Testis (tissue), 3 donors: Measurements from ENCODE around the gene MYORG. TPM values are rescaled to one million over a fixed set of nuclear protein-coding genes. Genes with fewer than 3 reads are reported as not detected.
A peak's percentile ranks its signal among the peaks of the same experiment; 100 is the strongest.
"Not testable (repeated sequence)": the region's sequence is repeated elsewhere in the genome, so short reads cannot be mapped to it uniquely, and the experiment has no call there.

Experiments
- DNase-seq: peaks from one replicate; pipeline ENCODE4 v3.0.0-alpha.2; 2019
- H3K27ac ChIP-seq, 2 donors: fragments of 200-600 bp; sonication (generic); one replicate each; pipeline ENCODE4 v1.5.1; 2019
- H3K27me3 ChIP-seq: fragments of 200-600 bp; sonication (generic); one replicate; pipeline ENCODE4 v1.5.1; 2019
- H3K36me3 ChIP-seq: fragments of 200-600 bp; sonication (generic); one replicate; pipeline ENCODE4 v1.5.1; 2017; ENCODE audit warnings: low read depth; ENCODE audit errors: missing control alignments
- H3K4me1 ChIP-seq: fragments of 200-600 bp; sonication (generic); one replicate; pipeline ENCODE4 v1.5.1; 2019
- H3K4me3 ChIP-seq, 2 donors: fragments of 200-600 bp; sonication (generic); one replicate each; pipeline ENCODE4 v1.5.1; 2017 to 2019
- H3K9me3 ChIP-seq: fragments of 200-600 bp; sonication (generic); one replicate; pipeline ENCODE4 v1.5.1; 2017
- POLR2A ChIP-seq: fragments of 450-650 bp; IDR thresholded peaks from one replicate; pipeline ENCODE4 v1.6.1; 2017; ENCODE audit warnings: antibody characterized with exemption, mild to moderate bottlenecking, moderate library complexity
- WGBS, 2 donors: methylation state at CpG; one replicate each; pipeline ENCODE4 v1.1.5; 2018; 5-methylcytosine and 5-hydroxymethylcytosine counted together
- intact Hi-C: fragments of 100-400 bp; cut with DNase I; formaldehyde crosslinking; loops from one replicate; pipeline ENCODE4 v1.15.1; 2023; ENCODE audit warnings: low total_unique reads
- polyA plus RNA-seq: library from polyadenylated mRNA; stranded (reverse); fragments of 350-450 nt; fragmentation: Illumina TruSeq; extraction: RNeasy Lipid Tissue Mini Kit (QIAGEN cat#74804); gene quantifications from one replicate; pipeline ENCODE4 v1.2.3, GENCODE V29; 2014; ENCODE audit warnings: low read depth, low replicate concordance; ENCODE audit not compliant: insufficient read depth
- total RNA-seq, 2 donors: library from RNA; depleted of rRNA; stranded (reverse); fragments of >200 nt; gene quantifications; one replicate each; pipeline ENCODE4 v1.2.3, GENCODE V29; 2016
- TF ChIP-seq, protein P1 (sequence below), 3 experiments: fragments of 450-650 bp in 2 of 3; fragments of 200-600 bp in 1 of 3; sonication (generic) in 1 of 3; IDR thresholded peaks; one replicate each; pipeline ENCODE4 v1.5.1; 2016 to 2019; ENCODE audit warnings: antibody characterized with exemption in 3 of 3, mild to moderate bottlenecking in 2 of 3, moderate library complexity in 1 of 3

MYORG gene
- total and polyA plus RNA-seq, 3 donors from 2014 or later = 2.8 to 4.6 (median 2.8) TPM

- 80 to 84% methylated on average over 2 of the region's 2 CpGs for WGBS, 2 donors
- Histone ChIP-seq H3K27me3 (no peaks in the 10 kb centered on the region), H3K4me1 (no peaks in the 10 kb centered on the region), H3K27ac (no peak overlapping the region), H3K4me3 (no peak overlapping the region), H3K36me3 (no peaks in the 10 kb centered on the region), H3K9me3 (no peaks in the 10 kb centered on the region)
- intact Hi-C loops = no loop called here
- DNase-seq = no peak
- TF ChIP-seq, protein P1, sequence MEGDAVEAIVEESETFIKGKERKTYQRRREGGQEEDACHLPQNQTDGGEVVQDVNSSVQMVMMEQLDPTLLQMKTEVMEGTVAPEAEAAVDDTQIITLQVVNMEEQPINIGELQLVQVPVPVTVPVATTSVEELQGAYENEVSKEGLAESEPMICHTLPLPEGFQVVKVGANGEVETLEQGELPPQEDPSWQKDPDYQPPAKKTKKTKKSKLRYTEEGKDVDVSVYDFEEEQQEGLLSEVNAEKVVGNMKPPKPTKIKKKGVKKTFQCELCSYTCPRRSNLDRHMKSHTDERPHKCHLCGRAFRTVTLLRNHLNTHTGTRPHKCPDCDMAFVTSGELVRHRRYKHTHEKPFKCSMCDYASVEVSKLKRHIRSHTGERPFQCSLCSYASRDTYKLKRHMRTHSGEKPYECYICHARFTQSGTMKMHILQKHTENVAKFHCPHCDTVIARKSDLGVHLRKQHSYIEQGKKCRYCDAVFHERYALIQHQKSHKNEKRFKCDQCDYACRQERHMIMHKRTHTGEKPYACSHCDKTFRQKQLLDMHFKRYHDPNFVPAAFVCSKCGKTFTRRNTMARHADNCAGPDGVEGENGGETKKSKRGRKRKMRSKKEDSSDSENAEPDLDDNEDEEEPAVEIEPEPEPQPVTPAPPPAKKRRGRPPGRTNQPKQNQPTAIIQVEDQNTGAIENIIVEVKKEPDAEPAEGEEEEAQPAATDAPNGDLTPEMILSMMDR (IDR thresholded peaks at IDR 0.05) = no peak
- TF ChIP-seq POLR2A = no peak
These were observed 10.3 kb downstream of the MYORG start for GRCh38 chr9:34366365-34366764.

DNA sequence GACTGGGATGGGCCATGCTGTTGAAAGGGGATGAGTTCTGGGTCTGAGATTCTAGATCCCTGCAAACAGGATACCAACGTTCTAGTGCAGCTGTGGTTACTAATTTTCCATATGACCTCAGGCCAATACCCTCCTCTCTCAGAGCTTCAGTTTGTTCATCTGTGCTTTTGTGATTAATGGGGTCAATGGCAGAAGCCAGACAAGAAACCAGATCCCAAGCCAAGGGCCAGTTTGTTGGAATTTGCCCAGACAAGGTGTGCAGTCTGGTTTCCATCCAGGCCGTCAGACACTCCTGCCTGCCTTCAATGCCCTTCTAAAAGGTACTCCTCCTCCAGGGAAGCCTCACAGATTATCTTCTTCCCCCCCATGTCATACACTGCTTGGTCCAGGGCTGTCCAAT, 11.4 kb downstream of the MYORG start:
- Histone ChIP-seq H3K27ac (no peak overlapping the region), H3K4me1 (no peaks in the 10 kb centered on the region), H3K4me3 (no peak overlapping the region), H3K9me3 (no peaks in the 10 kb centered on the region), H3K27me3 (no peaks in the 10 kb centered on the region), H3K36me3 (no peaks in the 10 kb centered on the region)
- WGBS, 2 donors = 74 to 87% methylated on average over 2 of the region's 2 CpGs
- no peak for TF ChIP-seq POLR2A
- TF ChIP-seq, protein P1 (IDR thresholded peaks at IDR 0.05) = no peak
- no peak for DNase-seq
- intact Hi-C loops = no loop called here

GRCh38 chr9:34363619-34364351, 12.9 kb downstream of the MYORG start:
- 65 to 66% methylated on average over 13 of the region's 13 CpGs for WGBS, 2 donors
- TF ChIP-seq, protein P1 (IDR thresholded peaks at IDR 0.05) = no peak
- no peak for TF ChIP-seq POLR2A
- H3K4me1 ChIP-seq = no peaks in the 10 kb centered on the region
- intact Hi-C loops = no loop called here
- H3K4me3 ChIP-seq = no peak overlapping the region
- no peaks in the 10 kb centered on the region for H3K27me3 ChIP-seq
- no peaks in the 10 kb centered on the region for H3K9me3 ChIP-seq
- peak; percentile 24 for DNase-seq
- no peaks in the 10 kb centered on the region for H3K36me3 ChIP-seq
- no peak overlapping the region for H3K27ac ChIP-seq

DNA sequence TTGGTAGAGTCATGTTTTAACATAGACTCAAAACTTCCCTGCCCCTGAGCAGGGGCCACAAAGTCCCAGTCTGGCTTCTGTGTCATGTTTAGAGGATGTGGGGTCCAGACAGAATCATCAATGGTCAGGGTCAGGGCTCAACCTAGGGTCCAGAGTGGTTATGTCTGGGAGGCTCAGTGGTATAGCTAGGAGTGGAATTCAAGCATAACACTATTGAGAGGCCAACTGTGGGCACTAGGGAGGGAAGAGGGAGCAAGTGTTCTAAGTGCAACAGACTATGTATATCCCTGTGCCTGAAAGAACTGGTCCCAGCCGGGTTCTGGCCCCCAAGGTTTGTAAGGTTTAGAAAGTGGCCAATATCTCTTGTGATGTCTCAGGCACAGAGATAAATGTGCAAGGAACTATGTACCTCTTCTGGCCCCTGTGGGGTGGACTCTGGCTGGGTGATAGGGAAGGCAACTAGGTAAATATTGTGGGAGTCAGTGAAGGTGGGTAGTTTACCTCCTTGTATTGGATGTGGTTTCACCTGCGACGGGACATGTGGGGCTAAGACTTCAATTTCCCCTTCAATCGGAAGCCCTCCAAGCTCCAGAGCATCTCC, 14.0 kb downstream of the MYORG start:
- WGBS, 2 donors = 88 to 91% methylated on average over 4 of the region's 4 CpGs
- Histone ChIP-seq H3K27ac (no peak overlapping the region), H3K9me3 (no peaks in the 10 kb centered on the region)

DNA sequence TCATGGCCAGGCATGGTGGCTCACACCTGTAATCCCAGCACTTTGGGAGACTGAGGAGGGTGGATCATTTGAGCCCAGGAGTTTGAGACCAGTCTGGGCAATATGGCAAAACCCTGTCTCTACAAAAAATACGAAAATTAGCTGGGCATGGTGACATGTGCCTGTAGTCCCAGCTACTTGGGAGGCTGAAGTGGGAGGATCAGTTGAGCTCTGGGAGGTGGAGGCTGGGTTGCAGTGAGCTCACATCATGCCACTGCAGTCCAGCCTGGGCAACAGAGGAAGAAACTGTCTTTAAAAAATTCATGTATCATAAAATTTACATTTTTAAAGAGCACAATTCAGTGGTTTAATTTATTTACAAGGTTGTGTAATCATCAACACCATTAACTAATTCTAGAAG, 23.7 kb downstream of the MYORG start:
- WGBS, 2 donors = 91 to 92% methylated on average over 1 of the region's 1 CpG
- H3K9me3 ChIP-seq, H3K4me3 ChIP-seq, H3K4me1 ChIP-seq, H3K27ac ChIP-seq, DNase-seq, H3K36me3 ChIP-seq, H3K27me3 ChIP-seq, intact Hi-C loops: not testable (repeated sequence)

More for the DNA sequence above, 14.0 kb downstream of the MYORG start:
- DNase-seq = no peak
- no peak overlapping the region for H3K4me3 ChIP-seq
- no peaks in the 10 kb centered on the region for H3K27me3 ChIP-seq
- intact Hi-C loops = no loop called here
- no peaks in the 10 kb centered on the region for H3K4me1 ChIP-seq
- no peaks in the 10 kb centered on the region for H3K36me3 ChIP-seq
- TF ChIP-seq, protein P1 (IDR thresholded peaks at IDR 0.05) = no peak
- TF ChIP-seq POLR2A = no peak

- WGBS, 2 donors = 89 to 90% methylated on average over 7 of the region's 7 CpGs
- H3K27me3 ChIP-seq, H3K4me1 ChIP-seq, H3K36me3 ChIP-seq, H3K27ac ChIP-seq, intact Hi-C loops, H3K4me3 ChIP-seq, H3K9me3 ChIP-seq, DNase-seq: not testable (repeated sequence)
These were observed 24.5 kb downstream of the MYORG start for GRCh38 chr9:34352122-34352652.
